H1 (cell line): Measurements from ENCODE around the gene PRG2. TPM values are rescaled to one million over a fixed set of nuclear protein-coding genes. Genes with fewer than 3 reads are reported as not detected.

ENCODE experiments used
- EP300 ChIP-seq, 2 experiments: IDR thresholded peaks; 1 replicate in 1 of 2; 2 replicates in 1 of 2; pipeline ENCODE4 v1.6.1; 2011 to 2012; ENCODE audit warnings: low read depth in 2 of 2, low read length in 2 of 2, mild to moderate bottlenecking in 2 of 2, borderline replicate concordance in 1 of 2, inconsistent platforms in 1 of 2, moderate library complexity in 1 of 2
- GTF2F1 ChIP-seq: IDR thresholded peaks from 2 replicates; pipeline ENCODE4 v1.6.1; 2012; ENCODE audit warnings: low read depth, low read length, improper control_type of control experiment, borderline replicate concordance
- polyA plus RNA-seq, 7 experiments: library from polyadenylated mRNA; depleted of rRNA in 3 of 7; stranded (reverse) in 5 of 7; unstranded in 2 of 7; fragments of >200 nt in 5 of 7; fragments of 200-250 nt in 2 of 7; gene quantifications; 1 replicate in 5 of 7; 2 replicates in 1 of 7; 4 replicates in 1 of 7; pipeline versions ENCODE4 v1.2.1 to v1.2.3, GENCODE V29; 2011 to 2013; ENCODE audit warnings: missing spikeins in 2 of 7, mixed read lengths in 2 of 7
- total RNA-seq: library from RNA; stranded (reverse); fragmentation: NEBNext Ultra II Directional; extraction: Animal tissue kit (Norgen Biotek cat#: 25700); gene quantifications from 2 replicates; pipeline ENCODE4 v1.2.1, GENCODE V29; 2021
- TF ChIP-seq, protein P1 (sequence below): IDR thresholded peaks from 2 replicates; pipeline ENCODE4 v1.6.1; 2011; ENCODE audit warnings: low read depth, mild to moderate bottlenecking, low read length; ENCODE audit not compliant: insufficient read depth
- TF ChIP-seq, protein P2 (sequence below): IDR thresholded peaks from 2 replicates; pipeline ENCODE4 v1.6.1; 2011; ENCODE audit warnings: low read length, improper control_type of control experiment

Gene PRG2
- total and polyA plus RNA-seq, 2 of the 8 experiments (the other 6 are each of a cell fraction or from before 2014, with no cell fraction given): 0.32 TPM; not detected in 1

DNA sequence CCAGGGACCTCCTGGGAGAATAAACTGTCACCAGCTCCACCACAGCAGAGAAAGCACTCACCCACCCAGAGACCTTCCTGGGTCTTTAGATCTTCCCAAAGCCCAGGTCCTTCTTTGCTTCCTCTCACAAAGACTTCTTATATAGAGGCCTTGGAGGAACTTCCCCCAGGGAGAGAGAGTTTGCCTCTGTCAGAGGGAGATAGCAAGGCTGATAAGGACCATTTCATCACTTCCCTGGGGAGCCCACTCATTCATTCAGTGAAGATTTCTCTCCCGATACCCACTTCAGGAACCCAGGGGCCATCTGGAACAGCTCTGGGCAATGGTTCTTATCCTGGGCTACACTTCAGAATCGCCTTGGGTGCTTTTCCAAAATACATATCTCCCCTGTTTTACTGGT lies at the start of gene PRG2 (continued):
- TF ChIP-seq, protein P1, sequence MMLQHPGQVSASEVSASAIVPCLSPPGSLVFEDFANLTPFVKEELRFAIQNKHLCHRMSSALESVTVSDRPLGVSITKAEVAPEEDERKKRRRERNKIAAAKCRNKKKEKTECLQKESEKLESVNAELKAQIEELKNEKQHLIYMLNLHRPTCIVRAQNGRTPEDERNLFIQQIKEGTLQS: no peak
- TF ChIP-seq EP300 (IDR thresholded peaks at IDR 0.05; ENCODE audit: borderline replicate concordance in 1 of 2, low read depth in 2 of 2, low read length in 2 of 2) (no peak), GTF2F1 (no peak)
- TF ChIP-seq, protein P2, sequence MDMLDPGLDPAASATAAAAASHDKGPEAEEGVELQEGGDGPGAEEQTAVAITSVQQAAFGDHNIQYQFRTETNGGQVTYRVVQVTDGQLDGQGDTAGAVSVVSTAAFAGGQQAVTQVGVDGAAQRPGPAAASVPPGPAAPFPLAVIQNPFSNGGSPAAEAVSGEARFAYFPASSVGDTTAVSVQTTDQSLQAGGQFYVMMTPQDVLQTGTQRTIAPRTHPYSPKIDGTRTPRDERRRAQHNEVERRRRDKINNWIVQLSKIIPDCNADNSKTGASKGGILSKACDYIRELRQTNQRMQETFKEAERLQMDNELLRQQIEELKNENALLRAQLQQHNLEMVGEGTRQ: no peak
